Measurements from ENCODE around the gene CHI3L1.

DNA sequence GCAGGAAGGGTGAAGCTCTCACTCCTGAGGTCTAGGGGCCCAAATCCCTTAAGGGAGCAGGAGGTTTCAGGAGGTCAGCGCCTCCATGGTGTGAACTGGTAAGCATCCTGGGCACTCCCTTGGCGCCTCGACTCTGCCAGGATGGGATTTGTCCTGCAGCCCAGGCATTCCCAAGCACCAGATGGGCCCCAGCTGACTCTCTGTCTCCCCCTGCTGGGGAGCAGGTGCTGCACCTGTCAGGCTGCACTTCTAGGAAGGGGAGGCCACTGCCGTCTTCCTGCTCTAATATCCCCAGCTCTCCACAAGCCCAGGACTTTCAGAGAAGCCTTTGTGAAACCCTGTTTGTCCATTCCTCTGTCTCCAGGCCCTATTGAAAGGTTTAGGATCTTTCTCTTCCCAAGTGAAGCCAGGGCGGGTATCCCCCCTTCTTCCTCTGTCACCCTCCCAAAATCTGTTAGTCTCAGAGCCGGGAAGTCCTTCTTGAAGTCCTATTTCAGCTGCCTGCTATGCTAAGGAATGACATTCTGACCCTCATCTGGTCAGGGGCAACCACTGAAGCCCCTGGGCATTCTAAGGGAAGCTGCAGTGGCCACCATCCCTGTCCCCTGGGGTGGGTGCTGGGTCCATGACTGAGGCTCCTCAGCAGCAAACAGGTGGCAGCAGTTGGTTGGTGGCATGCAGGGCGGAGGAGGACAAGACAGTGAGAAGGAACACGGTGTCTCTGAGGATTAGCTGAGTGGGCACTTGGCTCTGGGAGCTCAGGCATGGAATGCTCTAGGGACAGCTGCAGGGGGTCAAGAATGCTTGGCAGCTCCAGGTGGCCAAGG is 14.1 kb downstream of the CHI3L1 start:
- peak; percentile 91 for TF ChIP-seq RAD21 (IDR thresholded peaks at IDR 0.05; ENCODE audit: low read depth)
- no peak for TF ChIP-seq CEBPB (IDR thresholded peaks at IDR 0.05)
- TF ChIP-seq TEAD4 (IDR thresholded peaks at IDR 0.05): peak; percentile 82
- TF ChIP-seq CREB1 (IDR thresholded peaks at IDR 0.05; ENCODE audit: low read depth): no peak
- TF ChIP-seq, protein P1, sequence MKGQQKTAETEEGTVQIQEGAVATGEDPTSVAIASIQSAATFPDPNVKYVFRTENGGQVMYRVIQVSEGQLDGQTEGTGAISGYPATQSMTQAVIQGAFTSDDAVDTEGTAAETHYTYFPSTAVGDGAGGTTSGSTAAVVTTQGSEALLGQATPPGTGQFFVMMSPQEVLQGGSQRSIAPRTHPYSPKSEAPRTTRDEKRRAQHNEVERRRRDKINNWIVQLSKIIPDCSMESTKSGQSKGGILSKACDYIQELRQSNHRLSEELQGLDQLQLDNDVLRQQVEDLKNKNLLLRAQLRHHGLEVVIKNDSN (IDR thresholded peaks at IDR 0.05): no peak
- TF ChIP-seq YY1 (IDR thresholded peaks at IDR 0.05; ENCODE audit: low read depth): no peak
- no peak; the same call in 1 of the 2 replicates for TF ChIP-seq MAX (IDR thresholded peaks at IDR 0.05)
- TF ChIP-seq REST (IDR thresholded peaks at IDR 0.05; ENCODE audit: low read depth): no peak
- TF ChIP-seq EGR1 (IDR thresholded peaks at IDR 0.05): no peak
- TF ChIP-seq TAF1 (IDR thresholded peaks at IDR 0.05; ENCODE audit: low read depth): no peak
- 0 out of 2 replicates have a peak, but pooled peaks have one; percentile 20 for TF ChIP-seq EP300 (IDR thresholded peaks at IDR 0.05; ENCODE audit: borderline replicate concordance)
- TF ChIP-seq FOXM1 (IDR thresholded peaks at IDR 0.05; ENCODE audit: borderline replicate concordance, low read depth): no peak
- no peak for TF ChIP-seq ZBTB7A (IDR thresholded peaks at IDR 0.05; ENCODE audit: low read depth)
- peak; percentile 36; the same call in 1 of the 2 replicates for TF ChIP-seq TCF12 (IDR thresholded peaks at IDR 0.05; ENCODE audit: low read depth)
